Transverse colon (tissue), 4 donors: ENCODE results near the gene HIRIP3.

Source experiments
- POLR2A ChIP-seq: fragments of 450-650 bp; IDR thresholded peaks from one replicate; pipeline ENCODE4 v1.6.1; 2016; ENCODE audit warnings: antibody characterized with exemption, mild to moderate bottlenecking, moderate library complexity
- POLR2AphosphoS5 ChIP-seq, 3 donors: sonication (generic); formaldehyde crosslinking; IDR thresholded peaks; one replicate each; pipeline ENCODE4 v1.6.1; 2016; ENCODE audit warnings: antibody characterized with exemption in 3 of 3
- TF ChIP-seq, protein P1 (sequence below), 5 experiments: fragments of 200-600 bp in 3 of 5; fragments of 450-650 bp in 2 of 5; sonication (generic) in 3 of 5; IDR thresholded peaks; 1 replicate in 2 of 5; 2 replicates in 3 of 5; pipeline ENCODE4 v1.5.1; 2016 to 2017; ENCODE audit warnings: antibody characterized with exemption in 5 of 5, inconsistent platforms in 3 of 5, mild to moderate bottlenecking in 2 of 5, moderate library complexity in 1 of 5

DNA sequence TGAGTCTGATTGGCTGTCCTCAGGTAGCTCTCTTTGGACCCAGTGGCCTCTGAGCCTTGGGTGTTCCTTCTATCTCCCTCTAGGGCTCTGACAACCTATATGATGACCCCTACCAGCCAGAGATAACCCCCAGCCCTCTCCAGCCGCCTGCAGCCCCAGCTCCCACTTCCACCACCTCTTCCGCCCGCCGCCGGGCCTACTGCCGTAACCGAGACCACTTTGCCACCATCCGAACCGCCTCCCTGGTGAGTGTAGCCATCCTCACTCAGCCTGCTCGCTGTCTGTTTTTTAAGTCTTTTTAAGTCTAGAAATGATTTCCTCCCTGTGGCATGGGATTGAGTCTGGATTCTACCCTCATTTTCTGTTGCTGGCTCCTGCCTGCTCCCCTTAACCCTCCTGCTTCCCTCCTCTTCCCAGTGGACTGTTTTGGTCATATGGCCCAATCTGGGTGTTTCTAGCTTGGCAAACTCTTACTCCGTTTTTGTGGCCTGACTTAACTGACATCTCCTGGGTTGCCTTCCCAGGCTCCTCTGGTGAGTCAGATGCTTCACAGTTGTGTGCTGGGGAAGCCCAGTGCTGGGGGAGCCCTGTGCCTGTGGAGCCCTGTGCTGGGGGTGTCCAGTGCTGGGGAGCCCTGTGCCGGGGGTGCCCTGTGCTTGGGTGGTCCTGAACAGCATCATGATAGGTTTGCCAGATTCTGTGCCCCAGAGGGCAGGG, 11.8 kb downstream of the HIRIP3 start:
- TF ChIP-seq POLR2A (no peak), POLR2AphosphoS5 (IDR thresholded peaks at IDR 0.05) (no peak)
- TF ChIP-seq, protein P1, sequence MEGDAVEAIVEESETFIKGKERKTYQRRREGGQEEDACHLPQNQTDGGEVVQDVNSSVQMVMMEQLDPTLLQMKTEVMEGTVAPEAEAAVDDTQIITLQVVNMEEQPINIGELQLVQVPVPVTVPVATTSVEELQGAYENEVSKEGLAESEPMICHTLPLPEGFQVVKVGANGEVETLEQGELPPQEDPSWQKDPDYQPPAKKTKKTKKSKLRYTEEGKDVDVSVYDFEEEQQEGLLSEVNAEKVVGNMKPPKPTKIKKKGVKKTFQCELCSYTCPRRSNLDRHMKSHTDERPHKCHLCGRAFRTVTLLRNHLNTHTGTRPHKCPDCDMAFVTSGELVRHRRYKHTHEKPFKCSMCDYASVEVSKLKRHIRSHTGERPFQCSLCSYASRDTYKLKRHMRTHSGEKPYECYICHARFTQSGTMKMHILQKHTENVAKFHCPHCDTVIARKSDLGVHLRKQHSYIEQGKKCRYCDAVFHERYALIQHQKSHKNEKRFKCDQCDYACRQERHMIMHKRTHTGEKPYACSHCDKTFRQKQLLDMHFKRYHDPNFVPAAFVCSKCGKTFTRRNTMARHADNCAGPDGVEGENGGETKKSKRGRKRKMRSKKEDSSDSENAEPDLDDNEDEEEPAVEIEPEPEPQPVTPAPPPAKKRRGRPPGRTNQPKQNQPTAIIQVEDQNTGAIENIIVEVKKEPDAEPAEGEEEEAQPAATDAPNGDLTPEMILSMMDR (IDR thresholded peaks at IDR 0.05), result no peak
